Caco-2 (cell line): Measurements from ENCODE around the gene SNRNP25. TPM values are rescaled to one million over a fixed set of nuclear protein-coding genes. Genes with fewer than 3 reads are reported as not detected.

Experiments
- BruUV-seq: library from RNA; stranded (reverse); fragments of 400-500 nt; replicated peaks from 2 replicates; lab custom pipeline; 2021; lab: Mats Ljungman, UMichigan
- CTCF ChIA-PET: fragments of 300-600 bp; sonication (Branson Sonifier 250); formaldehyde crosslinking; loops from one replicate; lab custom pipeline; 2022; ENCODE audit warnings: antibody characterized with exemption; lab: Charles Lee
- POLR2A ChIA-PET: fragments of 300-600 bp; sonication (Branson Sonifier 250); formaldehyde crosslinking; loops from one replicate; lab custom pipeline; 2022; ENCODE audit warnings: antibody characterized with exemption; lab: Charles Lee
- DNase-seq, 2 experiments: peaks; one replicate each; pipeline versions ENCODE4 v3.0.0 to v3.0.0-alpha.2; 2020 to 2022
- H3K27me3 ChIP-seq: replicated peaks from 2 replicates; pipeline ENCODE4 v1.6.0; 2011; ENCODE audit warnings: low read length; ENCODE audit not compliant: control insufficient read depth, insufficient read depth
- H3K36me3 ChIP-seq: 2 replicates; pipeline ENCODE4 v1.5.1; 2011; ENCODE audit warnings: low read length; ENCODE audit not compliant: control insufficient read depth, insufficient read depth
- H3K4me1 ChIP-seq: fragments of 250-450 bp; sonication (Bioruptor Pico); 2 replicates; pipeline ENCODE4 v1.5.1; 2020; ENCODE audit warnings: mild to moderate bottlenecking
- H3K4me3 ChIP-seq: 2 replicates; pipeline ENCODE4 v1.5.1; 2011; ENCODE audit warnings: low read depth, mild to moderate bottlenecking, control low read depth, low read length
- H3K9me3 ChIP-seq: fragments of 250-450 bp; sonication (Bioruptor Pico); 2 replicates; pipeline ENCODE4 v1.5.1; 2020; ENCODE audit warnings: mild to moderate bottlenecking, moderate library complexity
- H3K27ac Mint-ChIP-seq: one replicate; pipeline ENCODE4 v1.8.0; 2022; ENCODE audit warnings: mixed read lengths; ENCODE audit not compliant: unreplicated experiment
- H3K27me3 Mint-ChIP-seq: one replicate; pipeline ENCODE4 v1.8.0; 2022; ENCODE audit warnings: mixed read lengths; ENCODE audit not compliant: insufficient read depth, unreplicated experiment
- H3K36me3 Mint-ChIP-seq: one replicate; pipeline ENCODE4 v1.8.0; 2022; ENCODE audit warnings: mild to moderate bottlenecking, mixed read lengths; ENCODE audit not compliant: insufficient read depth, unreplicated experiment
- H3K4me1 Mint-ChIP-seq: one replicate; pipeline ENCODE4 v1.8.0; 2022; ENCODE audit warnings: low read depth, mixed read lengths; ENCODE audit not compliant: unreplicated experiment
- H3K4me3 Mint-ChIP-seq: one replicate; pipeline ENCODE4 v1.8.0; 2022; ENCODE audit warnings: mild to moderate bottlenecking, moderate library complexity, mixed read lengths; ENCODE audit not compliant: unreplicated experiment
- H3K9me3 Mint-ChIP-seq: one replicate; pipeline ENCODE4 v1.8.0; 2022; ENCODE audit warnings: mixed read lengths; ENCODE audit not compliant: unreplicated experiment
- intact Hi-C: fragments of 100-400 bp; cut with micrococcal nuclease; formaldehyde crosslinking; loops from one replicate; pipeline ENCODE4 v1.10.0; 2022; ENCODE audit not compliant: unreplicated experiment
- total RNA-seq: library from RNA; stranded (reverse); gene quantifications from 2 replicates; pipeline ENCODE4 v1.2.3, GENCODE V29; 2022
- TF ChIP-seq, protein P1 (sequence below), 2 experiments: fragments of 200-600 bp in 1 of 2; IDR thresholded peaks; 1 replicate in 1 of 2; 2 replicates in 1 of 2; pipeline versions ENCODE4 v1.5.1 to v1.8.0; 2011 to 2022; ENCODE audit warnings: antibody characterized with exemption in 1 of 2, control low read depth in 1 of 2, inconsistent platforms in 1 of 2, low read depth in 1 of 2, low read length in 1 of 2, mild to moderate bottlenecking in 1 of 2, moderate library complexity in 1 of 2; ENCODE audit not compliant: insufficient read depth in 1 of 2, severe bottlenecking in 1 of 2, unreplicated experiment in 1 of 2

Gene SNRNP25
- total RNA-seq, 1 experiment from 2014 or later = 57.1 TPM

DNA sequence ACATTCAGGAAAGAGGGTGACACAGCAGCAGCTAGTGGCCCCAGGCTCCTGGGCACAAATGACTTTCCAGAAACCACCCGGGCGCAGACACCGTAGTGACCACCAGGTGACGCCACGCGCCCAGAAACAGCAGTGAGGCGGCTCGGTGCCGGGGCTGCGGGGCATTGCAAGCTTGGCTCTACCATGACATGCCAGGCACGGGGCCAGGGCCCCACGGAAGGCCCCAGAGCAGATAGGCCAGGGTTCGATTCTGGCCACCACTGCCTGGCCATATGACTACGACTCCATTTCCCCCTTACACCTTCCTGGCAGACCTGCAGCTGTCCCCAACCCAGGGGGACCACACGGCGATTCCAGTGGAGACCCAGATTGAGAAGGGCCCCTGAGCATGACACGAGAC is 12.1 kb downstream of the SNRNP25 start:
- H3K4me3 ChIP-seq = no peak overlapping the region
- no peaks in the 10 kb centered on the region for H3K4me1 Mint-ChIP-seq
- peaks cover 17% of the 10 kb centered on the region for H3K36me3 Mint-ChIP-seq
- DNase-seq = peak; percentile 67 to 83
- H3K27ac Mint-ChIP-seq = no peak overlapping the region
- H3K4me1 ChIP-seq = peaks cover 6% of the 10 kb centered on the region
- TF ChIP-seq, protein P1, sequence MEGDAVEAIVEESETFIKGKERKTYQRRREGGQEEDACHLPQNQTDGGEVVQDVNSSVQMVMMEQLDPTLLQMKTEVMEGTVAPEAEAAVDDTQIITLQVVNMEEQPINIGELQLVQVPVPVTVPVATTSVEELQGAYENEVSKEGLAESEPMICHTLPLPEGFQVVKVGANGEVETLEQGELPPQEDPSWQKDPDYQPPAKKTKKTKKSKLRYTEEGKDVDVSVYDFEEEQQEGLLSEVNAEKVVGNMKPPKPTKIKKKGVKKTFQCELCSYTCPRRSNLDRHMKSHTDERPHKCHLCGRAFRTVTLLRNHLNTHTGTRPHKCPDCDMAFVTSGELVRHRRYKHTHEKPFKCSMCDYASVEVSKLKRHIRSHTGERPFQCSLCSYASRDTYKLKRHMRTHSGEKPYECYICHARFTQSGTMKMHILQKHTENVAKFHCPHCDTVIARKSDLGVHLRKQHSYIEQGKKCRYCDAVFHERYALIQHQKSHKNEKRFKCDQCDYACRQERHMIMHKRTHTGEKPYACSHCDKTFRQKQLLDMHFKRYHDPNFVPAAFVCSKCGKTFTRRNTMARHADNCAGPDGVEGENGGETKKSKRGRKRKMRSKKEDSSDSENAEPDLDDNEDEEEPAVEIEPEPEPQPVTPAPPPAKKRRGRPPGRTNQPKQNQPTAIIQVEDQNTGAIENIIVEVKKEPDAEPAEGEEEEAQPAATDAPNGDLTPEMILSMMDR (IDR thresholded peaks at IDR 0.05; ENCODE audit: insufficient read depth in 1 of 2, low read depth in 1 of 2, low read length in 1 of 2, severe bottlenecking in 1 of 2, unreplicated experiment in 1 of 2) = peak; percentile 91 to 95
- H3K9me3 ChIP-seq = no peaks in the 10 kb centered on the region
- H3K4me3 Mint-ChIP-seq = no peak overlapping the region
- no peaks in the 10 kb centered on the region for H3K9me3 Mint-ChIP-seq
- no peaks in the 10 kb centered on the region for H3K27me3 Mint-ChIP-seq
- CTCF ChIA-PET = interaction anchor here (0.6 to 3.1 kb wide), 11 partner anchors 8 to 296 kb away, joined by 3 to 37 read pairs (median 5); partner anchors contain the start of genes HBQ1, MPG, POLR3K and SNRNP25
- no peaks in the 10 kb centered on the region; the same call in none of the 2 replicates for H3K36me3 ChIP-seq
- no TSS peak for BruUV-seq
- intact Hi-C loops = loop anchor here (1.0 kb wide), 1 partner anchor 32 kb away; no protein-coding TSS in a partner anchor
- no peaks in the 10 kb centered on the region for H3K27me3 ChIP-seq
- POLR2A ChIA-PET = interaction anchor here (0.6 kb wide), 1 partner anchor 287 kb away, joined by 3 read pairs; no protein-coding TSS in a partner anchor

DNA sequence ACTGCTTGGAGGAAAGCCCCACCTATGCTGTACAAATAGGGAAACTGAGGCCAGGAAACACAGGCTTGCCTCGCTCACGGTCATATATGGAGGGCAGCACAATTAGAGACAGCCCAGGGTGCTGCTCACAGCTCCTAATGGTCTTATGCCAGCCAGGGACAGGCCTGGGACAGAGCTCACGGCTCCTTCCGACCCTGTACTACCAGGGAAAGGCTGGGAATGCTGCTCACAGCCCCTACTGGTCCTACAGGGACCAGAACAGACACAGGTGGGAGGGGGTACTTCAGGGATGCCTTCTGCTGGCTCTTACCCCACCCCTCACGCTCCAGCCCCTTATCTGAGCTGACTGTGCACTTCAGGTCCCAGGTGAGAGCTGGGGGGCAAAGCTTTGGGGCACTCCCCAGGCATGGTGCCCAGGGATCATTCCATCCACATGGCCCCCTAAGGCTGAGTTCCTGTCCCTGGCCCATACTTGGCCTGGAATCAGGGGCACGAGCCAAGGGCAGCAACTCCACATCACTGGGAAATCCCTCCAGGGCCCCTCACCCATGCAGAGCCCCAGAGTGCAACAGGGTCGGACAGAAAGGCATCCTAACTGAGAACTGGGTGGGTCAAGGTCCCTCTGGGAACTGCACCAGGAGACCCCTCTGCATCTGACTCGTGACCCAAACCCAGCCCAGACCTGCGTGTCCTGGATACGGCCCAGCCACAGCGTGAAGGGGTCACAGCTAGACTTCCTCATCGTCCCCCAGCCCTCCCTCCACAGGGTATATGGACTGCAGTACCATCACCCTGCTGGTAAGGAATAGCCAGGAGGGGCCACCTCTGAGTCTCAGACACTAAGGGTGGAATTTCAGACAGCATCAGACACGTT is 12.9 kb downstream of the SNRNP25 start:
- peaks cover 12% of the 10 kb centered on the region for H3K36me3 Mint-ChIP-seq
- no peak overlapping the region for H3K4me3 Mint-ChIP-seq
- intact Hi-C loops = no loop called here
- H3K4me1 Mint-ChIP-seq = no peaks in the 10 kb centered on the region
- Histone ChIP-seq H3K4me1 (peaks cover 13% of the 10 kb centered on the region), H3K9me3 (no peaks in the 10 kb centered on the region), H3K27me3 (no peaks in the 10 kb centered on the region), H3K36me3 (no peaks in the 10 kb centered on the region; the same call in none of the 2 replicates), H3K4me3 (no peak overlapping the region)
- H3K27ac Mint-ChIP-seq = no peak overlapping the region
- H3K27me3 Mint-ChIP-seq = no peaks in the 10 kb centered on the region
- H3K9me3 Mint-ChIP-seq = no peaks in the 10 kb centered on the region
- BruUV-seq = no TSS peak
- POLR2A ChIA-PET = interaction anchor here (0.6 kb wide), 1 partner anchor 286 kb away, joined by 3 read pairs; no protein-coding TSS in a partner anchor
- TF ChIP-seq, protein P1 (IDR thresholded peaks at IDR 0.05; ENCODE audit: insufficient read depth in 1 of 2, low read depth in 1 of 2, low read length in 1 of 2, severe bottlenecking in 1 of 2, unreplicated experiment in 1 of 2) = no peak
- CTCF ChIA-PET = interaction anchor here (0.6 to 3.1 kb wide), 11 partner anchors 9 to 296 kb away, joined by 3 to 37 read pairs (median 5); partner anchors contain the start of genes HBQ1, MPG, POLR3K and SNRNP25
- DNase-seq = no peak

DNA sequence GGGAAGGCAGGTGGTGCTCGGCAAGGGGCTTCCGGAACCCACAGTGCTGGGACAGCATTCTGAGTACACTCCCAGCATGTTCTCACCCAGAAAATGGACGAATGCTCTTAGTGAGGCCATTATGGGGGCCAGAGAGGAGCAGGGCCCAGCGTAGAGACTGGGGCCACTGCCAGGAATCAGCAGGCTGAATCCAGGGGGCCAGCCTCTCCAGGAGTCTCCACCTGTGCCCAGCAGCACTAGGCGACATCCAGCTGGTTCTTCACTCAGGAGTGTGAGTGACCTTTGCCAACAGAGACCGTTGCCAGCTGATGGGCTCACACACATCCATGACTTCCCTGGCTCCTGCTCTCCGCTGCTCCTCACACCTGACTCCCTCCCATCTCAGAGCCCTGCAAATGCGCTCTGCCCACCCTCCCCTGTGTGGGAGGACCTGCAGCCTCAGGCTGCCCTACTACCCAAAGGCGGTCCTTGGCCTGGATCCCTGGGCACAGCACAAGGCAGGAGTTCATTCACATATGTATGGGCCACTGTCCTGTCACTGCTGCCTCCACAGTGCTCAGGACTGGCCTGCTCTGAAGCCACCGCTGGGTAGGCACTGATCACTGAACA is 13.7 kb downstream of the SNRNP25 start:
- Histone ChIP-seq H3K4me3 (no peak overlapping the region), H3K4me1 (peaks cover 13% of the 10 kb centered on the region), H3K27me3 (no peaks in the 10 kb centered on the region), H3K9me3 (no peaks in the 10 kb centered on the region), H3K36me3 (no peaks in the 10 kb centered on the region; the same call in 1 of the 2 replicates)
- Mint-ChIP-seq H3K27me3 (no peaks in the 10 kb centered on the region), H3K27ac (no peak overlapping the region), H3K4me1 (no peaks in the 10 kb centered on the region), H3K9me3 (no peaks in the 10 kb centered on the region), H3K36me3 (peaks cover 12% of the 10 kb centered on the region), H3K4me3 (no peak overlapping the region)
- BruUV-seq = no TSS peak
- POLR2A ChIA-PET = no interaction called here
- CTCF ChIA-PET = interaction anchor here (3.1 kb wide), 1 partner anchor 30 kb away, joined by 37 read pairs; no protein-coding TSS in a partner anchor
- DNase-seq = no peak
- TF ChIP-seq, protein P1 (IDR thresholded peaks at IDR 0.05; ENCODE audit: insufficient read depth in 1 of 2, low read depth in 1 of 2, low read length in 1 of 2, severe bottlenecking in 1 of 2, unreplicated experiment in 1 of 2) = no peak
- intact Hi-C loops = no loop called here
